ENCODE results near the gene C2CD2. TPM values are rescaled to one million over a fixed set of nuclear protein-coding genes. Genes with fewer than 3 reads are reported as not detected.

Gene C2CD2
- polyA plus RNA-seq, 1 donor (not counting 4 experiments of a cell fraction or from before 2014, with no cell fraction given) = 39.9 TPM

- H3K36me3 ChIP-seq (ENCODE audit: control insufficient read depth in 2 of 2, extremely low read depth in 1 of 2, insufficient read depth in 2 of 2, low read length in 2 of 2) = peaks cover 6 to 33% of the 10 kb centered on the region in 2 experiments
- H4K20me1 ChIP-seq (ENCODE audit: control insufficient read depth, extremely low read depth, insufficient read depth, low read length) = no peaks in the 10 kb centered on the region
- H3K79me2 ChIP-seq (ENCODE audit: control insufficient read depth, insufficient read depth, low read length) = no peaks in the 10 kb centered on the region
- no peak overlapping the region for H2AFZ ChIP-seq (ENCODE audit: control insufficient read depth, low read length)
- dilution Hi-C loops (cut with MboI; ENCODE audit: extremely low pct_ligation_motif_present, low sequenced_read_pairs) = no loop called here
- H3K9me1 ChIP-seq (ENCODE audit: control insufficient read depth, extremely low read depth, insufficient read depth, low read length) = no peaks in the 10 kb centered on the region
- no peaks in the 10 kb centered on the region for H3K9me3 ChIP-seq (ENCODE audit: control insufficient read depth, low read depth, low read length)
- H3K27ac ChIP-seq (ENCODE audit: control insufficient read depth, insufficient read depth, low read length) = no peak overlapping the region
- no peaks in the 10 kb centered on the region for H3K4me1 ChIP-seq (ENCODE audit: control insufficient read depth, extremely low read depth, insufficient read depth, low read length)
- DNase-seq (ENCODE audit: low read depth, low spot score) (no peak), FAIRE-seq (no peak)
- TF ChIP-seq, protein P1, sequence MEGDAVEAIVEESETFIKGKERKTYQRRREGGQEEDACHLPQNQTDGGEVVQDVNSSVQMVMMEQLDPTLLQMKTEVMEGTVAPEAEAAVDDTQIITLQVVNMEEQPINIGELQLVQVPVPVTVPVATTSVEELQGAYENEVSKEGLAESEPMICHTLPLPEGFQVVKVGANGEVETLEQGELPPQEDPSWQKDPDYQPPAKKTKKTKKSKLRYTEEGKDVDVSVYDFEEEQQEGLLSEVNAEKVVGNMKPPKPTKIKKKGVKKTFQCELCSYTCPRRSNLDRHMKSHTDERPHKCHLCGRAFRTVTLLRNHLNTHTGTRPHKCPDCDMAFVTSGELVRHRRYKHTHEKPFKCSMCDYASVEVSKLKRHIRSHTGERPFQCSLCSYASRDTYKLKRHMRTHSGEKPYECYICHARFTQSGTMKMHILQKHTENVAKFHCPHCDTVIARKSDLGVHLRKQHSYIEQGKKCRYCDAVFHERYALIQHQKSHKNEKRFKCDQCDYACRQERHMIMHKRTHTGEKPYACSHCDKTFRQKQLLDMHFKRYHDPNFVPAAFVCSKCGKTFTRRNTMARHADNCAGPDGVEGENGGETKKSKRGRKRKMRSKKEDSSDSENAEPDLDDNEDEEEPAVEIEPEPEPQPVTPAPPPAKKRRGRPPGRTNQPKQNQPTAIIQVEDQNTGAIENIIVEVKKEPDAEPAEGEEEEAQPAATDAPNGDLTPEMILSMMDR (optimal IDR thresholded peaks at IDR 0.05 in 1 of 3, IDR thresholded peaks at IDR 0.05 in 1 of 3, conservative IDR thresholded peaks at IDR 0.05 in 1 of 3; ENCODE audit: extremely low read depth in 1 of 3, insufficient read depth in 2 of 3, low read length in 3 of 3) = no peak
- no peak for TF ChIP-seq EZH2 (IDR thresholded peaks at IDR 0.05; ENCODE audit: low read length)
- no peak overlapping the region for H3K4me3 ChIP-seq (ENCODE audit: control insufficient read depth in 2 of 3, extremely low read depth in 1 of 3, insufficient read depth in 2 of 3, low read depth in 1 of 3, low read length in 3 of 3)
- H3K9ac ChIP-seq (ENCODE audit: control insufficient read depth, extremely low read depth, insufficient read depth, low read length) = no peak overlapping the region
- H3K4me2 ChIP-seq (ENCODE audit: control insufficient read depth, extremely low read depth, insufficient read depth, low read depth, low read length) = no peak overlapping the region
- no peaks in the 10 kb centered on the region for H3K27me3 ChIP-seq (ENCODE audit: control insufficient read depth, extremely low read depth, insufficient read depth, low read length)
Observed at GRCh38 chr21:41906770-41907169, 47.0 kb downstream of the C2CD2 start.

DNA sequence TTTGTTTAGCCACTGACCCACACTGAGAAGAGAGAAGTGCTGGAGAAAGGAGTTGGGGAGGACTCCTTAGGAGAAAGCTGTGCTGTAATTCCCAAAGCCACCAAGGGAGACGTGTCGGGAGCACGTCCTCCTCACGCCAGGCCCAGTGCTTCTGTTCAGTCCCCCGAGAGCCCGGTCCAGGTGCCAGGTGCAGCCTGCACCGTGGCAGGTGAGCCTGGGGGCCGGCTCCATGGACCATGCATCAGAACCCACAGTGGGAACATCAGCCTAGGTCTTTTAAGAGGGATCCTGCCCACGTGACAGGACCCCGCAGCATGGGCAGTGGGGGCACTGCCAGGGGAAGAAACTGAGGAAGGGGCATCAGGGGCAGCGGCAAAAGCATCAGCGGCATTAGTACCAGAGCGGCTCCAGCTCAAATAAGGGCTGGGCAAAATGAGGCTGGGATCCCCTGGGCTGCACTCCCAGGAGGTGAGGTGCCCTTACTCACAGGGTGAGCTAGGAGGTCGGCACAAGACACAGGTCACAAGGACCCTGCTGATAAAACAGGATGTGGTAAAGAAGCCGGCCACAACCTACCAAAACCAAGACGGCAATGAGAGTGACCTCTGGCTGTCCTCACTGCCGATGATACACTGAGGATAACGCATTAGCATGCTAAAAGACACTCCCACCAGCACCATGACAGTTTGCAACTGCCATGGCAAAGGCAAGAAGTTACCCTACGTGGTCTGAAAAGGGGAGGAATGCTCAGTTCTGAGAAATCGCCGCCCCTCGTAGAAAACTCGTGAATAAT, 50.1 kb downstream of the C2CD2 start:
- Histone ChIP-seq H2AFZ (ENCODE audit: control insufficient read depth, low read length) (no peak overlapping the region), H4K20me1 (ENCODE audit: control insufficient read depth, extremely low read depth, insufficient read depth, low read length) (no peaks in the 10 kb centered on the region), H3K27me3 (ENCODE audit: control insufficient read depth, extremely low read depth, insufficient read depth, low read length) (no peaks in the 10 kb centered on the region), H3K4me2 (ENCODE audit: control insufficient read depth, extremely low read depth, insufficient read depth, low read depth, low read length) (no peak overlapping the region), H3K4me1 (ENCODE audit: control insufficient read depth, extremely low read depth, insufficient read depth, low read length) (no peaks in the 10 kb centered on the region), H3K4me3 (ENCODE audit: control insufficient read depth in 2 of 3, extremely low read depth in 1 of 3, insufficient read depth in 2 of 3, low read depth in 1 of 3, low read length in 3 of 3) (no peak overlapping the region), H3K9me1 (ENCODE audit: control insufficient read depth, extremely low read depth, insufficient read depth, low read length) (no peaks in the 10 kb centered on the region), H3K9ac (ENCODE audit: control insufficient read depth, extremely low read depth, insufficient read depth, low read length) (no peak overlapping the region), H3K36me3 (ENCODE audit: control insufficient read depth in 2 of 2, extremely low read depth in 1 of 2, insufficient read depth in 2 of 2, low read length in 2 of 2) (peaks cover 8 to 37% of the 10 kb centered on the region in 2 experiments), H3K27ac (ENCODE audit: control insufficient read depth, insufficient read depth, low read length) (no peak overlapping the region), H3K9me3 (ENCODE audit: control insufficient read depth, low read depth, low read length) (no peaks in the 10 kb centered on the region), H3K79me2 (ENCODE audit: control insufficient read depth, insufficient read depth, low read length) (no peaks in the 10 kb centered on the region)
- TF ChIP-seq EZH2 (IDR thresholded peaks at IDR 0.05; ENCODE audit: low read length) = no peak
- TF ChIP-seq, protein P1 (optimal IDR thresholded peaks at IDR 0.05 in 1 of 3, IDR thresholded peaks at IDR 0.05 in 1 of 3, conservative IDR thresholded peaks at IDR 0.05 in 1 of 3; ENCODE audit: extremely low read depth in 1 of 3, insufficient read depth in 2 of 3, low read length in 3 of 3) = no peak
- no peak for DNase-seq (ENCODE audit: low read depth, low spot score)
- dilution Hi-C loops (cut with MboI; ENCODE audit: extremely low pct_ligation_motif_present, low sequenced_read_pairs) = no loop called here
- FAIRE-seq = no peak
